K562 (cell line): Measurements from ENCODE around the gene GPSM3. TPM values are rescaled to one million over a fixed set of nuclear protein-coding genes. Genes with fewer than 3 reads are reported as not detected.

ENCODE experiments used
- ARID3A ChIP-seq: IDR thresholded peaks from 2 replicates; pipeline ENCODE4 v1.6.1; 2012; ENCODE audit warnings: low read depth, low read length, improper control_type of control experiment, borderline replicate concordance
- ATF3 ChIP-seq, 2 experiments: fragments of 450-650 bp in 1 of 2; sonication (generic) in 1 of 2; formaldehyde crosslinking in 1 of 2; IDR thresholded peaks in 1 of 2; conservative IDR thresholded peaks in 1 of 2; 2 replicates each; pipeline versions ENCODE4 v1.6.1 to v1.8.1; 2016 to 2023; ENCODE audit warnings: mild to moderate bottlenecking in 2 of 2, moderate library complexity in 2 of 2, inconsistent platforms in 1 of 2, missing genetic modification reagents in 1 of 2
- BRD9 ChIP-seq: fragments of 450-650 bp; IDR thresholded peaks from 2 replicates; pipeline ENCODE4 v1.6.1; 2018; ENCODE audit warnings: low read depth; ENCODE audit not compliant: partially characterized antibody
- CREB3 ChIP-seq: fragments of 450-650 bp; conservative IDR thresholded peaks from 2 replicates; pipeline ENCODE4 v1.6.1; 2016; ENCODE audit warnings: missing genetic modification characterization, low read depth, mild to moderate bottlenecking, missing compliant biosample characterization, moderate library complexity
- ELF4 ChIP-seq: fragments of 450-650 bp; formaldehyde crosslinking; IDR thresholded peaks from 2 replicates; pipeline ENCODE4 v1.4.0; 2022; ENCODE audit warnings: missing genetic modification characterization
- ETV1 ChIP-seq: fragments of 450-650 bp; conservative IDR thresholded peaks from 2 replicates; pipeline ENCODE4 v1.6.1; 2016; ENCODE audit warnings: missing genetic modification characterization, control low read depth, low read depth, missing compliant biosample characterization
- FIP1L1 ChIP-seq: fragments of 200-400 bp; formaldehyde crosslinking; IDR thresholded peaks from 2 replicates; pipeline ENCODE4 v1.6.1; 2018; ENCODE audit warnings: mild to moderate bottlenecking, low read depth, low read length; ENCODE audit not compliant: poor library complexity, severe bottlenecking
- KAT8 ChIP-seq: fragments of 450-650 bp; IDR thresholded peaks from 2 replicates; pipeline ENCODE4 v1.6.1; 2016; ENCODE audit warnings: low read depth, mild to moderate bottlenecking
- MEIS2 ChIP-seq: fragments of 450-650 bp; IDR thresholded peaks from 2 replicates; pipeline ENCODE4 v1.6.1; 2014; ENCODE audit warnings: mild to moderate bottlenecking; ENCODE audit not compliant: partially characterized antibody
- NFRKB ChIP-seq: fragments of 450-650 bp; IDR thresholded peaks from 2 replicates; pipeline ENCODE4 v1.6.1; 2016; ENCODE audit warnings: low read depth
- NFYB ChIP-seq: IDR thresholded peaks from 2 replicates; pipeline ENCODE4 v1.6.1; 2011; ENCODE audit warnings: mild to moderate bottlenecking, moderate library complexity; ENCODE audit not compliant: insufficient read length; ENCODE audit errors: extremely low read depth
- PCBP1 ChIP-seq: fragments of 200-400 bp; formaldehyde crosslinking; IDR thresholded peaks from 2 replicates; pipeline ENCODE4 v1.6.1; 2018; ENCODE audit warnings: mild to moderate bottlenecking, low read depth, low read length; ENCODE audit not compliant: poor library complexity, severe bottlenecking
- SIN3A ChIP-seq, 2 experiments: fragments of 150-350 bp in 1 of 2; IDR thresholded peaks; 2 replicates each; pipeline ENCODE4 v1.6.1; 2011 to 2016; ENCODE audit warnings: borderline replicate concordance in 2 of 2, low read depth in 2 of 2, low read length in 2 of 2, mild to moderate bottlenecking in 2 of 2, moderate library complexity in 2 of 2; ENCODE audit not compliant: control insufficient read depth in 1 of 2
- SLC30A9 ChIP-seq: fragments of 250-450 bp; sonication (Bioruptor Pico); IDR thresholded peaks from 2 replicates; pipeline ENCODE4 v1.8.0; 2022; ENCODE audit warnings: mild to moderate bottlenecking, moderate library complexity
- SREBF2 ChIP-seq: sonication (generic); formaldehyde crosslinking; IDR thresholded peaks from 2 replicates; pipeline ENCODE4 v1.4.0; 2020; ENCODE audit warnings: mild to moderate bottlenecking, missing genetic modification reagents
- TFAP4 ChIP-seq: sonication (generic); formaldehyde crosslinking; IDR thresholded peaks from 2 replicates; pipeline ENCODE4 v1.8.0; 2022; ENCODE audit warnings: missing genetic modification reagents, mild to moderate bottlenecking, moderate library complexity, borderline replicate concordance
- TGIF2 ChIP-seq: sonication (generic); formaldehyde crosslinking; IDR thresholded peaks from 2 replicates; pipeline ENCODE4 v1.8.1; 2022; ENCODE audit warnings: mild to moderate bottlenecking, missing genetic modification reagents, moderate library complexity
- THRB ChIP-seq: fragments of 450-650 bp; formaldehyde crosslinking; conservative IDR thresholded peaks from 2 replicates; pipeline ENCODE4 v1.4.0; 2022; ENCODE audit warnings: mild to moderate bottlenecking, missing genetic modification characterization
- ZBED1 ChIP-seq: IDR thresholded peaks from 2 replicates; pipeline ENCODE4 v1.6.1; 2014
- ZEB2 ChIP-seq: fragments of 450-650 bp; IDR thresholded peaks from 2 replicates; pipeline ENCODE4 v1.6.1; 2016
- ZFP36 ChIP-seq: fragments of 150-350 bp; IDR thresholded peaks from 2 replicates; pipeline ENCODE4 v1.6.1; 2018; ENCODE audit warnings: low read length, low read depth; ENCODE audit not compliant: partially characterized antibody
- polyA plus RNA-seq, 8 experiments: library from polyadenylated mRNA; depleted of rRNA in 4 of 8; stranded (reverse) in 5 of 8; unstranded in 3 of 8; fragments of >200 nt; fragmentation: Nextera tagmentation in 2 of 8; fragmentation: Illumina TruSeq in 1 of 8; extraction: Ambion mirVana in 2 of 8; extraction: Trizol in 1 of 8; gene quantifications; 2 replicates each; pipeline versions ENCODE4 v1.2.1 to v1.2.3, GENCODE V29; 2011 to 2014; ENCODE audit warnings: inconsistent platforms in 1 of 8, missing spikeins in 1 of 8
- total RNA-seq, 7 experiments: library from RNA; depleted of rRNA in 6 of 7; stranded (reverse); fragments of >200 nt in 6 of 7; fragmentation: Illumina TruSeq in 2 of 7; extraction: Trizol in 2 of 7; gene quantifications; 2 replicates each; pipeline versions ENCODE4 v1.2.1 to v1.2.3, GENCODE V29; 2011 to 2021; ENCODE audit warnings: low replicate concordance in 1 of 7

GPSM3 gene
- total and polyA plus RNA-seq, 9 of the 15 experiments (the other 6 are each of a cell fraction or from before 2014, with no cell fraction given) = 5.3 to 42.6 (median 24.4) TPM

- TF ChIP-seq TFAP4 (CRISPR knock-in tag) (peak; percentile 76; the same call in 1 of the 2 replicates), NFRKB (no peak; the same call in none of the 2 replicates), SREBF2 (CRISPR knock-in tag) (no peak), SLC30A9 (CRISPR knock-in tag) (no peak), KAT8 (no peak), MEIS2 (no peak), ATF3 (IDR thresholded peaks at IDR 0.05) (no peak), ATF3 (CRISPR knock-in tag; conservative IDR thresholded peaks at IDR 0.05) (no peak), CREB3 (tag) (no peak), BRD9 (peak; percentile 84), ELF4 (peak; percentile 60; the same call in 1 of the 2 replicates), ZEB2 (0 out of 2 replicates have a peak, but pooled peaks have one; percentile 47), ARID3A (no peak), PCBP1 (peak; percentile 96), ZBED1 (no peak), SIN3A (IDR thresholded peaks at IDR 0.05; ENCODE audit: borderline replicate concordance in 2 of 2, control insufficient read depth in 1 of 2, low read depth in 2 of 2, low read length in 2 of 2) (no peak; a peak in 1 of 4 replicates), ZFP36 (no peak), FIP1L1 (no peak), ETV1 (peak; percentile 75), NFYB (peak; percentile 48), TGIF2 (CRISPR knock-in tag) (peak; percentile 87; the same call in 1 of the 2 replicates), THRB (peak; percentile 84)
Observed at GRCh38 chr6:32175711-32176475, 16.6 kb downstream of the GPSM3 start, which contains the start of gene AGPAT1 (continued).
